ENCODE results near the gene NAT9. TPM values are rescaled to one million over a fixed set of nuclear protein-coding genes. Genes with fewer than 3 reads are reported as not detected.
A peak's percentile ranks its signal among the peaks of the same experiment; 100 is the strongest.

Gene NAT9
- total and polyA plus RNA-seq, 7 experiments from 2014 or later, result 16.8 to 78.8 (median 53.9) TPM

DNA sequence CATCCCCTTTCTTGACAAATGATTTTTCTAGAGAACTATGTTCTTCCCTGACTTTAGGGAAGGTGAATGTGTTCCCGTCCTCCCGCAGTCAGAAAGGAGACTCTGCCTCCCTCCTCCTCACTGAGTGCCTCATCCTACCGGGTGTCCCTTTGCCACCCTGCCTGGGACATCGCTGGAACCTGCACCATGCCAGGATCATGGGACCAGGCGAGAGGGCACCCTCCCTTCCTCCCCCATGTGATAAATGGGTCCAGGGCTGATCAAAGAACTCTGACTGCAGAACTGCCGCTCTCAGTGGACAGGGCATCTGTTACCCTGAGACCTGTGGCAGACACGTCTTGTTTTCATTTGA is 7.4 kb downstream of the NAT9 start:
- H3K4me1 ChIP-seq (ENCODE audit: control insufficient read depth in 2 of 2, insufficient read depth in 2 of 2, low read length in 2 of 2), result peaks cover 1 to 8% of the 10 kb centered on the region in 2 donors
- intact Hi-C loops (cut with micrococcal nuclease), result no loop called here
- Mint-ChIP-seq H3K36me3 (peaks cover 6 to 42% (median 17%) of the 10 kb centered on the region in 5 donors), H3K9me3 (no peaks in the 10 kb centered on the region), H3K4me3 (no peak overlapping the region), H3K27ac (peak overlapping the region in 8 of 9 donors; percentile 57 to 93 (median 74)), H3K4me1 (peaks cover 7 to 38% (median 27%) of the 10 kb centered on the region in 7 donors), H3K27me3 (no peaks in the 10 kb centered on the region)
- ATAC-seq (no peak), DNase-seq (no peak)
- peak overlapping the region; percentile 19 for H3K27ac ChIP-seq (ENCODE audit: low read depth, low read length)
- peaks cover 12 to 97% (median 28%) of the 10 kb centered on the region in 3 experiments for H3K36me3 ChIP-seq (ENCODE audit: control insufficient read depth in 2 of 3, insufficient read depth in 3 of 3, low read length in 3 of 3)
- ChIA-PET POLR2A (interaction anchor here (3.5 to 16.9 kb wide), 2 partner anchors 15 to 31 kb away, joined by 20 to 372 read pairs; partner anchors contain the start of genes NHERF1 and RAB37), CTCF (interaction anchor here (1.2 to 11.7 kb wide), 5 partner anchors 13 to 112 kb away, joined by 3 to 165 read pairs (median 34); no protein-coding TSS in a partner anchor)
- H3K4me3 ChIP-seq (ENCODE audit: low read length), result no peak overlapping the region
- no peaks in the 10 kb centered on the region for H3K9me3 ChIP-seq (ENCODE audit: control insufficient read depth in 2 of 3, low read length in 3 of 3)
- H3K27me3 ChIP-seq (ENCODE audit: control insufficient read depth in 2 of 2, insufficient read depth in 2 of 2, low read length in 2 of 2), result no peaks in the 10 kb centered on the region

DNA sequence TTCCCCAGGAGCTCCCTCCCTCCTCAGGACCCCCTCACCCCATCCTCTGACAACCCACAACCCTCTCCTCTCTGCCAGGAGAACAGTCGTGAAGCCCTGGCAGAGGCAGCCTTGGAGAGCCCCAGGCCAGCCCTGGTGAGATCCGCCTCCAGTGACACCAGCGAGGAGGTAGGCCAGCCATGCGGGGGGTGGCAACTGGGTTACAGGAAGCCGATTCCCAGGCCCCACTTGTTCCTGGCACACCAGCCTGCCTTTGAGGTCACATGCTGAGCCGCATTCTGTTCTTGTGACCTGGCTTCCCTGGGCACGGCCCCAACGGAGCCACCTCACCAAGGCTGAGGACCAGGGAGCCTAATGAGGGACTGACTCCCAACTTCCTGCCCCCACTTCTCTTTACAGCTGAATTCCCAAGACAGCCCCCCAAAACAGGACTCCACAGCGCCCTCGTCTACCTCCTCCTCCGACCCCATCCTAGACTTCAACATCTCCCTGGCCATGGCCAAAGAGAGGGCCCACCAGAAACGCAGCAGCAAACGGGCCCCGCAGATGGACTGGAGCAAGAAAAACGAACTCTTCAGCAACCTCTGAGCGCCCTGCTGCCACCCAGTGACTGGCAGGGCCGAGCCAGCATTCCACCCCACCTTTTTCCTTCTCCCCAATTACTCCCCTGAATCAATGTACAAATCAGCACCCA is 7.9 kb downstream of the NAT9 start:
- POLR2A ChIA-PET, result interaction anchor here (16.9 kb wide), 1 partner anchor 14 kb away, joined by 372 read pairs; the partner anchor contains the start of gene NHERF1

DNA sequence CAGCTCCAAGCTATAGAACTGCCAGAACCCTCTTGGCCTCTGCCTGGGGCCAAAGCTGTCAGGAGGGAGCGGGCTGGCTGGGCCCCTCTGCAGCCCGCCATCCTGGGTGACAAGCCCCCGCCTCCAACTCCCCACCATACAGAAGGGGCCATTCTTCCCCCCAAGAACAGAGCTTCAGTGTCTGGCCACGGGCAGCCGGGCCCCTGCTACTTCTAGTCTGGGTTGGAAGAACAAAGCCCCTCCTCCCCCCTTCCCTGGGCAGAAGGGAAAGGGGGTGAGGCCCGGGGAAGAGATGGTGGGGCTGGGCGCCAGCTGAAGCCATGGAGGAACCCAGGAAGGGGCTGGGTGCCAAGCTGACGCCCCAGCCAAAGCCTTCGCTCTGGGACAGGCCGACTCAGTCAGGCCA is 9.0 kb downstream of the NAT9 start:
- POLR2A ChIA-PET, result interaction anchor here (0.7 to 16.9 kb wide), 3 partner anchors 13 to 1056 kb away, joined by 3 to 372 read pairs (median 3); partner anchors contain the start of gene NHERF1
- no peak for ATAC-seq
- CTCF ChIA-PET, result interaction anchor here (0.6 to 5.1 kb wide), 2 partner anchors 21 to 31 kb away, joined by 3 to 34 read pairs; no protein-coding TSS in a partner anchor
- intact Hi-C loops (cut with micrococcal nuclease), result no loop called here
- Histone ChIP-seq H3K27me3 (ENCODE audit: control insufficient read depth in 2 of 2, insufficient read depth in 2 of 2, low read length in 2 of 2) (no peaks in the 10 kb centered on the region), H3K4me1 (ENCODE audit: control insufficient read depth in 2 of 2, insufficient read depth in 2 of 2, low read length in 2 of 2) (peaks cover 8 to 10% of the 10 kb centered on the region in 2 donors), H3K27ac (ENCODE audit: low read depth, low read length) (peak overlapping the region; percentile 61), H3K4me3 (ENCODE audit: low read length) (no peak overlapping the region), H3K36me3 (ENCODE audit: control insufficient read depth in 2 of 3, insufficient read depth in 3 of 3, low read length in 3 of 3) (peaks cover 12 to 97% (median 28%) of the 10 kb centered on the region in 3 experiments), H3K9me3 (ENCODE audit: control insufficient read depth in 2 of 3, low read length in 3 of 3) (no peaks in the 10 kb centered on the region)
- no peak for DNase-seq
- peaks cover 7 to 30% (median 26%) of the 10 kb centered on the region in 7 donors for H3K4me1 Mint-ChIP-seq
- no peaks in the 10 kb centered on the region for H3K27me3 Mint-ChIP-seq
- H3K36me3 Mint-ChIP-seq, result peaks cover 6 to 31% (median 8%) of the 10 kb centered on the region in 5 donors
- H3K27ac Mint-ChIP-seq, result peak overlapping the region in 5 of 9 donors; percentile 46 to 89 (median 79)
- H3K4me3 Mint-ChIP-seq, result no peak overlapping the region
- no peaks in the 10 kb centered on the region for H3K9me3 Mint-ChIP-seq

More for the DNA sequence above, 7.9 kb downstream of the NAT9 start:
- intact Hi-C loops (cut with micrococcal nuclease), result no loop called here
- Histone ChIP-seq H3K27ac (ENCODE audit: low read depth, low read length) (peak overlapping the region; percentile 19), H3K27me3 (ENCODE audit: control insufficient read depth in 2 of 2, insufficient read depth in 2 of 2, low read length in 2 of 2) (no peaks in the 10 kb centered on the region), H3K4me3 (ENCODE audit: low read length) (no peak overlapping the region), H3K9me3 (ENCODE audit: control insufficient read depth in 2 of 3, low read length in 3 of 3) (no peaks in the 10 kb centered on the region), H3K36me3 (ENCODE audit: control insufficient read depth in 2 of 3, insufficient read depth in 3 of 3, low read length in 3 of 3) (peaks cover 12 to 98% (median 28%) of the 10 kb centered on the region in 3 experiments), H3K4me1 (ENCODE audit: control insufficient read depth in 2 of 2, insufficient read depth in 2 of 2, low read length in 2 of 2) (peaks cover 5 to 8% of the 10 kb centered on the region in 2 donors)
- Mint-ChIP-seq H3K27ac (peak overlapping the region in 8 of 9 donors; percentile 57 to 93 (median 78)), H3K4me1 (peaks cover 7 to 34% (median 26%) of the 10 kb centered on the region in 7 donors), H3K4me3 (no peak overlapping the region), H3K9me3 (no peaks in the 10 kb centered on the region), H3K27me3 (no peaks in the 10 kb centered on the region), H3K36me3 (peaks cover 6 to 41% (median 17%) of the 10 kb centered on the region in 5 donors)
- CTCF ChIA-PET, result interaction anchor here (5.1 kb wide), 1 partner anchor 23 kb away, joined by 34 read pairs; no protein-coding TSS in a partner anchor
- no peak for ATAC-seq
- DNase-seq, result no peak

- Mint-ChIP-seq H3K27ac (peak overlapping the region in 4 of 9 donors; percentile 43 to 89 (median 65)), H3K4me1 (peaks cover 7 to 34% (median 22%) of the 10 kb centered on the region in 7 donors), H3K27me3 (no peaks in the 10 kb centered on the region), H3K9me3 (no peaks in the 10 kb centered on the region), H3K4me3 (no peak overlapping the region), H3K36me3 (peaks cover 6 to 25% (median 8%) of the 10 kb centered on the region in 5 donors)
- ChIA-PET CTCF (interaction anchor here (0.8 to 5.1 kb wide), 3 partner anchors 17 to 109 kb away, joined by 3 to 34 read pairs (median 4); no protein-coding TSS in a partner anchor), POLR2A (interaction anchor here (0.9 to 16.9 kb wide), 2 partner anchors 12 to 15 kb away, joined by 3 to 372 read pairs; partner anchors contain the start of gene NHERF1)
- Histone ChIP-seq H3K9me3 (ENCODE audit: control insufficient read depth in 2 of 3, low read length in 3 of 3) (no peaks in the 10 kb centered on the region), H3K27ac (ENCODE audit: low read depth, low read length) (peak overlapping the region; percentile 61), H3K4me3 (ENCODE audit: low read length) (no peak overlapping the region), H3K36me3 (ENCODE audit: control insufficient read depth in 2 of 3, insufficient read depth in 3 of 3, low read length in 3 of 3) (peaks cover 12 to 97% (median 28%) of the 10 kb centered on the region in 3 experiments), H3K27me3 (ENCODE audit: control insufficient read depth in 2 of 2, insufficient read depth in 2 of 2, low read length in 2 of 2) (no peaks in the 10 kb centered on the region), H3K4me1 (ENCODE audit: control insufficient read depth in 2 of 2, insufficient read depth in 2 of 2, low read length in 2 of 2) (peaks cover 10 to 16% of the 10 kb centered on the region in 2 donors)
- DNase-seq (no peak), ATAC-seq (no peak)
- intact Hi-C loops (cut with micrococcal nuclease), result no loop called here
Observed at GRCh38 chr17:74766413-74766812, 9.7 kb downstream of the NAT9 start.

- intact Hi-C loops (cut with micrococcal nuclease), result no loop called here
- ATAC-seq (no peak), DNase-seq (no peak)
- ChIA-PET CTCF (interaction anchor here (1.2 kb wide), 1 partner anchor 18 kb away, joined by 3 read pairs; no protein-coding TSS in a partner anchor), POLR2A (no interaction called here)
- Histone ChIP-seq H3K27ac (ENCODE audit: low read depth, low read length) (peak overlapping the region; percentile 35), H3K36me3 (ENCODE audit: control insufficient read depth in 2 of 3, insufficient read depth in 3 of 3, low read length in 3 of 3) (peaks cover 6 to 90% (median 21%) of the 10 kb centered on the region in 3 experiments), H3K4me1 (ENCODE audit: control insufficient read depth in 2 of 2, insufficient read depth in 2 of 2, low read length in 2 of 2) (peaks cover 18 to 32% of the 10 kb centered on the region in 2 donors), H3K4me3 (ENCODE audit: low read length) (no peak overlapping the region), H3K9me3 (ENCODE audit: control insufficient read depth in 2 of 3, low read length in 3 of 3) (no peaks in the 10 kb centered on the region), H3K27me3 (ENCODE audit: control insufficient read depth in 2 of 2, insufficient read depth in 2 of 2, low read length in 2 of 2) (no peaks in the 10 kb centered on the region)
- Mint-ChIP-seq H3K4me1 (peaks cover 7 to 37% (median 27%) of the 10 kb centered on the region in 7 donors), H3K36me3 (peaks cover 6 to 16% (median 8%) of the 10 kb centered on the region in 5 donors), H3K4me3 (no peak overlapping the region), H3K27ac (peak overlapping the region in 6 of 9 donors; percentile 13 to 81 (median 54)), H3K27me3 (no peaks in the 10 kb centered on the region), H3K9me3 (no peaks in the 10 kb centered on the region)
Observed at GRCh38 chr17:74764751-74765286, 11.3 kb downstream of the NAT9 start.
